OCI-M2 (cell line): ENCODE measurements around the gene CLMP.
"Not testable (repeated sequence)": the region's sequence is repeated elsewhere in the genome, so short reads cannot be mapped to it uniquely, and the experiment has no call there.

ENCODE experiments used
- DNase-seq: peaks from one replicate; lab custom pipeline; 2025; ENCODE audit not compliant: unreplicated experiment; lab: John Stamatoyannopoulos, UW

Gene CLMP

GRCh38 chr11:123139206-123139605 is 55.8 kb downstream of the CLMP start:
- no peak for DNase-seq

GRCh38 chr11:123137431-123138224 is 57.4 kb downstream of the CLMP start:
- no peak for DNase-seq

- no peak for DNase-seq
Measured at GRCh38 chr11:123135863-123136446, 59.1 kb downstream of the CLMP start.

- DNase-seq, result no peak
Measured at GRCh38 chr11:123132881-123133280, 62.2 kb downstream of the CLMP start.

- DNase-seq, result not testable (repeated sequence)
Measured at GRCh38 chr11:123132034-123132766, 62.8 kb downstream of the CLMP start.

GRCh38 chr11:123129920-123130319 is 65.1 kb downstream of the CLMP start:
- no peak for DNase-seq

GRCh38 chr11:123125169-123125568 is 69.9 kb downstream of the CLMP start:
- DNase-seq, result no peak

- DNase-seq, result no peak
Measured at GRCh38 chr11:123122852-123123251, 72.2 kb downstream of the CLMP start.

- DNase-seq, result no peak
Measured at GRCh38 chr11:123122341-123122740, 72.7 kb downstream of the CLMP start.

GRCh38 chr11:123116486-123116885 is 78.6 kb downstream of the CLMP start:
- no peak for DNase-seq

GRCh38 chr11:123111465-123111864 is 83.6 kb downstream of the CLMP start:
- no peak for DNase-seq

- no peak for DNase-seq
Measured at GRCh38 chr11:123110397-123110796, 84.7 kb downstream of the CLMP start.

- no peak for DNase-seq
Measured at GRCh38 chr11:123107945-123108495, 87.0 kb downstream of the CLMP start.

- DNase-seq, result no peak
Measured at GRCh38 chr11:123104697-123105096, 90.4 kb downstream of the CLMP start.

- no peak for DNase-seq
Measured at GRCh38 chr11:123103326-123103980, 91.6 kb downstream of the CLMP start.

- DNase-seq, result no peak
Measured at GRCh38 chr11:123100379-123101085, 94.5 kb downstream of the CLMP start.

- no peak for DNase-seq
Measured at GRCh38 chr11:123098990-123099389, 96.1 kb downstream of the CLMP start.

- DNase-seq, result no peak
Measured at GRCh38 chr11:123093739-123094138, 101.3 kb downstream of the CLMP start.

- DNase-seq, result no peak
Measured at GRCh38 chr11:123091506-123091905, 103.5 kb downstream of the CLMP start.

- DNase-seq, result not testable (repeated sequence)
Measured at GRCh38 chr11:123090168-123090567, 104.9 kb downstream of the CLMP start.

GRCh38 chr11:123088896-123089295 is 106.2 kb downstream of the CLMP start:
- not testable (repeated sequence) for DNase-seq
